CD14-positive monocyte (primary cell): ENCODE results near the gene SCAPER. TPM values are rescaled to one million over a fixed set of nuclear protein-coding genes. Genes with fewer than 3 reads are reported as not detected.

Source experiments
- DNase-seq, 3 donors: peaks; one replicate each; pipeline ENCODE4 v3.0.0-alpha.2; 2011 to 2022
- H2AFZ ChIP-seq: 2 replicates; pipeline ENCODE4 v1.6.0; 2012; ENCODE audit warnings: mild to moderate bottlenecking, low read depth, low read length, inconsistent platforms; ENCODE audit not compliant: insufficient read depth, poor library complexity, severe bottlenecking
- H3K27ac ChIP-seq, 2 donors: 1 replicate in 1 of 2; 2 replicates in 1 of 2; pipeline ENCODE4 v1.5.1; 2012 to 2013; ENCODE audit warnings: low read length in 2 of 2, control low read depth in 1 of 2, inconsistent platforms in 1 of 2, low read depth in 1 of 2, mild to moderate bottlenecking in 1 of 2
- H3K27me3 ChIP-seq, 2 donors: one replicate each; pipeline versions ENCODE4 v1.6.0 to v1.6.1; 2011 to 2013; ENCODE audit warnings: low read length in 2 of 2; ENCODE audit not compliant: control insufficient read depth in 2 of 2, insufficient read depth in 2 of 2
- H3K36me3 ChIP-seq, 2 donors: replicated peaks in 1 of 2; 1 replicate in 1 of 2; 2 replicates in 1 of 2; pipeline versions ENCODE4 v1.5.1 to v1.6.1; 2012 to 2013; ENCODE audit warnings: low read length in 2 of 2, control low read depth in 1 of 2, inconsistent platforms in 1 of 2, mild to moderate bottlenecking in 1 of 2; ENCODE audit not compliant: insufficient read depth in 2 of 2, control insufficient read depth in 1 of 2
- H3K4me1 ChIP-seq, 2 donors: 1 replicate in 1 of 2; 2 replicates in 1 of 2; pipeline versions ENCODE4 v1.5.1 to v1.6.1; 2012 to 2013; ENCODE audit warnings: low read length in 2 of 2, control low read depth in 1 of 2, inconsistent platforms in 1 of 2, mild to moderate bottlenecking in 1 of 2, moderate library complexity in 1 of 2; ENCODE audit not compliant: insufficient read depth in 2 of 2, control insufficient read depth in 1 of 2
- H3K4me2 ChIP-seq: replicated peaks from 2 replicates; pipeline ENCODE3; 2012; ENCODE audit warnings: low read length, moderate library complexity, mild to moderate bottlenecking; ENCODE audit not compliant: poor library complexity, severe bottlenecking; ENCODE audit errors: extremely low read depth
- H3K4me3 ChIP-seq, 3 experiments: fragments of 200-600 bp in 1 of 3; sonication (generic) in 1 of 3; replicated peaks in 1 of 3; 1 replicate in 2 of 3; 2 replicates in 1 of 3; pipeline ENCODE4 v1.5.1; 2011 to 2013; ENCODE audit warnings: low read length in 3 of 3, mild to moderate bottlenecking in 3 of 3, control low read depth in 2 of 3, low read depth in 2 of 3, inconsistent platforms in 1 of 3, moderate library complexity in 1 of 3
- H3K79me2 ChIP-seq: 2 replicates; pipeline ENCODE4 v1.6.0; 2012; ENCODE audit warnings: mild to moderate bottlenecking, control low read depth, inconsistent platforms, low read length, moderate library complexity; ENCODE audit not compliant: insufficient read depth
- H3K9ac ChIP-seq: 2 replicates; pipeline ENCODE4 v1.6.0; 2017; ENCODE audit warnings: low read length, mild to moderate bottlenecking; ENCODE audit not compliant: insufficient read depth, poor library complexity, severe bottlenecking
- H3K9me3 ChIP-seq, 2 donors: replicated peaks in 1 of 2; 1 replicate in 1 of 2; 2 replicates in 1 of 2; pipeline versions ENCODE4 v1.5.1 to v1.6.1; 2012 to 2013; ENCODE audit warnings: low read length in 2 of 2, control low read depth in 1 of 2; ENCODE audit not compliant: control insufficient read depth in 1 of 2, insufficient read depth in 1 of 2
- H4K20me1 ChIP-seq: 2 replicates; pipeline ENCODE4 v1.6.0; 2012; ENCODE audit warnings: mild to moderate bottlenecking, low read length, control low read depth, moderate library complexity; ENCODE audit not compliant: insufficient read depth
- H3K27ac Mint-ChIP-seq, 7 donors: one replicate each; pipeline ENCODE4 v1.8.0; 2020; ENCODE audit warnings: mild to moderate bottlenecking in 7 of 7, mixed read lengths in 7 of 7, moderate library complexity in 6 of 7, inconsistent platforms in 2 of 7
- H3K27me3 Mint-ChIP-seq, 3 donors: one replicate each; pipeline ENCODE4 v1.8.0; 2021 to 2022; ENCODE audit warnings: low read depth in 3 of 3, mild to moderate bottlenecking in 3 of 3, mixed read lengths in 3 of 3, moderate library complexity in 3 of 3, inconsistent platforms in 1 of 3
- H3K36me3 Mint-ChIP-seq, 2 donors: one replicate each; pipeline ENCODE4 v1.8.0; 2020; ENCODE audit warnings: mixed read lengths in 2 of 2, inconsistent platforms in 1 of 2, mild to moderate bottlenecking in 1 of 2
- H3K4me1 Mint-ChIP-seq: one replicate; pipeline ENCODE4 v1.8.0; 2020; ENCODE audit warnings: mild to moderate bottlenecking, mixed read lengths
- H3K4me3 Mint-ChIP-seq, 2 donors: one replicate each; pipeline ENCODE4 v1.8.0; 2020; ENCODE audit warnings: mild to moderate bottlenecking in 2 of 2, mixed read lengths in 2 of 2, moderate library complexity in 1 of 2
- H3K9me3 Mint-ChIP-seq, 7 donors: one replicate each; pipeline ENCODE4 v1.8.0; 2020 to 2022; ENCODE audit warnings: mixed read lengths in 7 of 7, mild to moderate bottlenecking in 6 of 7, moderate library complexity in 6 of 7, inconsistent platforms in 2 of 7
- WGBS: methylation state at CpG from one replicate; pipeline ENCODE4 v1.1.5; 2013; ENCODE audit warnings: missing lambda C conversion rate; ENCODE audit not compliant: insufficient coverage; 5-methylcytosine and 5-hydroxymethylcytosine counted together
- intact Hi-C, 2 donors: fragments of 100-400 bp; cut with micrococcal nuclease; formaldehyde crosslinking; loops; one replicate each; pipeline versions ENCODE4 v1.15.0 to v1.15.1; 2023
- polyA plus RNA-seq, 3 donors: library from polyadenylated mRNA; depleted of rRNA in 1 of 3; unstranded in 2 of 3; stranded (reverse) in 1 of 3; fragments of 300-500 nt in 2 of 3; fragments of >200 nt in 1 of 3; fragmentation: Illumina TruSeq in 2 of 3; gene quantifications; 1 replicate in 2 of 3; 2 replicates in 1 of 3; pipeline ENCODE4 v1.2.3, GENCODE V29; 2012 to 2021
- TF ChIP-seq, protein P1 (sequence below): fragments of 200-600 bp; IDR thresholded peaks from one replicate; pipeline ENCODE4 v1.8.0; 2022; ENCODE audit warnings: antibody characterized with exemption, mild to moderate bottlenecking

Gene SCAPER
- polyA plus RNA-seq, 3 donors = 2.5 to 5.4 (median 4.2) TPM

DNA sequence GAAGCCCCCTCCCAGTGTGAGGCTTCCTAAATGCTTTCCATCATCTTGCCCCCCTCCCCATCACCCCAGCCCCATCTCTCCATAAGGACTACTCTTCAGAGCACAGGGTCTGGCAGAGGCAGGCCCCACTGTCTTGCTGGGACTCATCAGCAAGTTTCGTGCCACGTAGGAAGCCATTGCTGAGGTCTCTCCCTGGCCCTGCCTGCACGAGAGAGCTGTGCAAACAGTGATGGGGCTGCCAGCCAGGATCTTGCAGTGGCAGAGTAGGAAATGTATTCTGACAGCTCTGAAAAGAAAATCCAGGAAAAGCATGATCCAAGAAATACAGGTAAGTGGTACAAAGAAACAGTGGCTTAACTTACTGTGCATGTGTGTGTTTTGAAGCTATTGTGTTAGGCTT is 546.0 kb downstream of the SCAPER start:
- H3K9me3 ChIP-seq = no peaks in the 10 kb centered on the region
- H3K4me1 ChIP-seq = no peaks in the 10 kb centered on the region
- 100% methylated on average over 3 of the region's 3 CpGs for WGBS
- peaks cover 5 to 7% of the 10 kb centered on the region in 2 donors for H3K36me3 Mint-ChIP-seq
- no peaks in the 10 kb centered on the region for H3K79me2 ChIP-seq
- H4K20me1 ChIP-seq = no peaks in the 10 kb centered on the region
- no peaks in the 10 kb centered on the region for H3K36me3 ChIP-seq
- H3K27me3 ChIP-seq = no peaks in the 10 kb centered on the region
- peaks cover 0 to 6% (median 0%) of the 10 kb centered on the region in 3 donors for H3K27me3 Mint-ChIP-seq
- DNase-seq = no peak
- H3K4me1 Mint-ChIP-seq = no peaks in the 10 kb centered on the region
- TF ChIP-seq, protein P1, sequence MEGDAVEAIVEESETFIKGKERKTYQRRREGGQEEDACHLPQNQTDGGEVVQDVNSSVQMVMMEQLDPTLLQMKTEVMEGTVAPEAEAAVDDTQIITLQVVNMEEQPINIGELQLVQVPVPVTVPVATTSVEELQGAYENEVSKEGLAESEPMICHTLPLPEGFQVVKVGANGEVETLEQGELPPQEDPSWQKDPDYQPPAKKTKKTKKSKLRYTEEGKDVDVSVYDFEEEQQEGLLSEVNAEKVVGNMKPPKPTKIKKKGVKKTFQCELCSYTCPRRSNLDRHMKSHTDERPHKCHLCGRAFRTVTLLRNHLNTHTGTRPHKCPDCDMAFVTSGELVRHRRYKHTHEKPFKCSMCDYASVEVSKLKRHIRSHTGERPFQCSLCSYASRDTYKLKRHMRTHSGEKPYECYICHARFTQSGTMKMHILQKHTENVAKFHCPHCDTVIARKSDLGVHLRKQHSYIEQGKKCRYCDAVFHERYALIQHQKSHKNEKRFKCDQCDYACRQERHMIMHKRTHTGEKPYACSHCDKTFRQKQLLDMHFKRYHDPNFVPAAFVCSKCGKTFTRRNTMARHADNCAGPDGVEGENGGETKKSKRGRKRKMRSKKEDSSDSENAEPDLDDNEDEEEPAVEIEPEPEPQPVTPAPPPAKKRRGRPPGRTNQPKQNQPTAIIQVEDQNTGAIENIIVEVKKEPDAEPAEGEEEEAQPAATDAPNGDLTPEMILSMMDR = no peak
- no peak overlapping the region for H3K27ac Mint-ChIP-seq
- H3K4me3 ChIP-seq = no peak overlapping the region
- H2AFZ ChIP-seq = no peak overlapping the region
- H3K9me3 Mint-ChIP-seq = peaks cover 0 to 2% (median 0%) of the 10 kb centered on the region in 7 donors
- H3K9ac ChIP-seq = no peak overlapping the region
- H3K4me3 Mint-ChIP-seq = no peak overlapping the region
- no peak overlapping the region for H3K27ac ChIP-seq
- intact Hi-C loops = no loop called here
- no peak overlapping the region for H3K4me2 ChIP-seq

DNA sequence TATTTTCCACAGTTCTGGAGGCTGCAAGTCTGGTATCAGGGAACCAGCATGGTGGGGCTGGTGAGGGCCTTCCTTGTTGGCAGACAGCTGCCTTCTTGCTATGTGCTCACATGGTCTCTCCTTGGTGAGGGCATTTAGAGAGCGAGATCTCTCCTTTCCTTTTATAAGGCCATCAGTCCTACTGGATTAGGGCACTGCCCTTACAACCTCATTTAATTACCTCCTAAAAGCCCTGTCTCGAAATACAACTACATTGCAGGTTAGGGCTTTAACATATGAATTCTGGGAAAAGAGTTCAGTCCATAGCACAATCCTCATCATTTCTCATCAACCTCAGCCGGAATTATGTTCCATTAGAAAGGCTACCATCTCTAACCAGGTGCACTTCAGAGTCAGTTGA is 546.7 kb downstream of the SCAPER start:
- Mint-ChIP-seq H3K27me3 (peaks cover 0 to 6% (median 0%) of the 10 kb centered on the region in 3 donors), H3K27ac (no peak overlapping the region), H3K36me3 (peaks cover 8 to 12% of the 10 kb centered on the region in 2 donors), H3K4me3 (no peak overlapping the region), H3K4me1 (no peaks in the 10 kb centered on the region), H3K9me3 (peaks cover 0 to 2% (median 0%) of the 10 kb centered on the region in 7 donors)
- 93% methylated on average over 2 of the region's 3 CpGs for WGBS
- no peak for DNase-seq
- no peaks in the 10 kb centered on the region for H3K27me3 ChIP-seq
- TF ChIP-seq, protein P1 = no peak
- no peaks in the 10 kb centered on the region for H3K36me3 ChIP-seq
- H3K4me1 ChIP-seq = no peaks in the 10 kb centered on the region
- H3K9ac ChIP-seq = no peak overlapping the region
- intact Hi-C loops = no loop called here
- H3K9me3 ChIP-seq = no peaks in the 10 kb centered on the region
- no peaks in the 10 kb centered on the region for H4K20me1 ChIP-seq
- no peak overlapping the region for H3K4me2 ChIP-seq
- H3K79me2 ChIP-seq = no peaks in the 10 kb centered on the region
- H3K4me3 ChIP-seq = no peak overlapping the region
- no peak overlapping the region for H3K27ac ChIP-seq
- H2AFZ ChIP-seq = no peak overlapping the region
